PC-9 (cell line): ENCODE measurements around the gene ECI1.

Experiments used
- EZH2 ChIP-seq: fragments of 200-600 bp; sonication (generic); IDR thresholded peaks from 2 replicates; pipeline ENCODE4 v1.8.0; 2017; ENCODE audit warnings: antibody characterized with exemption, low read depth
- TF ChIP-seq, protein P1 (sequence below): fragments of 200-600 bp; sonication (generic); conservative IDR thresholded peaks from 2 replicates; pipeline ENCODE4 v1.6.1; 2017; ENCODE audit warnings: mixed run types, antibody characterized with exemption, mild to moderate bottlenecking, moderate library complexity

DNA sequence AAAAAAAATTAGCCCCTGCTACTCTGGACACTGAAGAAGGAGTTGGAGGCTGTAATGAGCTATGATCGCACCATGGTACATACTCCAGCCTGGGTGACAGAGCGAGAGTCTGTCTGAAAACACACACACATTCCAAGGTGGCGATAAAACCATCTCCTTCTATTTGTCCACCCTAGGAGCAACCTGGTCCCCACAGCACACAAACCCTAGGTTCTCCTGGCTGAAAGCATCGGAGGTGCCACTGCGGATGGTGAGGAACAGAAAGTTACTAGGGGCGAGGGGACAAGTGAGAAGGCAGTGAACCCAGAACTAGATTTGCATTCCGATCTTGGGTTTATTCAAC, 1.4 kb upstream of the ECI1 start:
- TF ChIP-seq, protein P1, sequence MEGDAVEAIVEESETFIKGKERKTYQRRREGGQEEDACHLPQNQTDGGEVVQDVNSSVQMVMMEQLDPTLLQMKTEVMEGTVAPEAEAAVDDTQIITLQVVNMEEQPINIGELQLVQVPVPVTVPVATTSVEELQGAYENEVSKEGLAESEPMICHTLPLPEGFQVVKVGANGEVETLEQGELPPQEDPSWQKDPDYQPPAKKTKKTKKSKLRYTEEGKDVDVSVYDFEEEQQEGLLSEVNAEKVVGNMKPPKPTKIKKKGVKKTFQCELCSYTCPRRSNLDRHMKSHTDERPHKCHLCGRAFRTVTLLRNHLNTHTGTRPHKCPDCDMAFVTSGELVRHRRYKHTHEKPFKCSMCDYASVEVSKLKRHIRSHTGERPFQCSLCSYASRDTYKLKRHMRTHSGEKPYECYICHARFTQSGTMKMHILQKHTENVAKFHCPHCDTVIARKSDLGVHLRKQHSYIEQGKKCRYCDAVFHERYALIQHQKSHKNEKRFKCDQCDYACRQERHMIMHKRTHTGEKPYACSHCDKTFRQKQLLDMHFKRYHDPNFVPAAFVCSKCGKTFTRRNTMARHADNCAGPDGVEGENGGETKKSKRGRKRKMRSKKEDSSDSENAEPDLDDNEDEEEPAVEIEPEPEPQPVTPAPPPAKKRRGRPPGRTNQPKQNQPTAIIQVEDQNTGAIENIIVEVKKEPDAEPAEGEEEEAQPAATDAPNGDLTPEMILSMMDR = no peak
- no peak for TF ChIP-seq EZH2
